ENCODE results near the gene NXPH2. TPM values are rescaled to one million over a fixed set of nuclear protein-coding genes. Genes with fewer than 3 reads are reported as not detected.

NXPH2 gene
- total and polyA plus RNA-seq, 7 experiments from 2014 or later: not detected

- peaks cover 0 to 9% (median 0%) of the 10 kb centered on the region in 5 donors for H3K27me3 Mint-ChIP-seq
- H3K4me1 Mint-ChIP-seq: no peaks in the 10 kb centered on the region
- no peaks in the 10 kb centered on the region for H3K36me3 Mint-ChIP-seq
- Histone ChIP-seq H3K27me3 (ENCODE audit: control insufficient read depth in 2 of 2, insufficient read depth in 2 of 2, low read length in 2 of 2) (no peaks in the 10 kb centered on the region), H3K27ac (ENCODE audit: low read depth, low read length) (no peak overlapping the region), H3K4me3 (ENCODE audit: low read length) (no peak overlapping the region), H3K4me1 (ENCODE audit: control insufficient read depth in 2 of 2, insufficient read depth in 2 of 2, low read length in 2 of 2) (no peaks in the 10 kb centered on the region), H3K9me3 (ENCODE audit: control insufficient read depth in 2 of 3, low read length in 3 of 3) (no peaks in the 10 kb centered on the region), H3K36me3 (ENCODE audit: control insufficient read depth in 2 of 3, insufficient read depth in 3 of 3, low read length in 3 of 3) (no peaks in the 10 kb centered on the region)
- peaks cover 0 to 3% (median 0%) of the 10 kb centered on the region in 11 donors for H3K9me3 Mint-ChIP-seq
- DNase-seq (no peak), ATAC-seq (no peak)
- intact Hi-C loops (cut with micrococcal nuclease): no loop called here
- ChIA-PET CTCF (no interaction called here), POLR2A (no interaction called here)
- no peak overlapping the region for H3K27ac Mint-ChIP-seq
- no peak overlapping the region for H3K4me3 Mint-ChIP-seq
These were observed 72.7 kb downstream of the NXPH2 start for GRCh38 chr2:138707392-138708074.

GRCh38 chr2:138703242-138703641 lies 76.9 kb downstream of the NXPH2 start:
- ATAC-seq (no peak), DNase-seq (no peak)
- H3K4me3 ChIP-seq (ENCODE audit: low read length): no peak overlapping the region
- intact Hi-C loops (cut with micrococcal nuclease): no loop called here
- no peaks in the 10 kb centered on the region for H3K27me3 ChIP-seq (ENCODE audit: control insufficient read depth in 2 of 2, insufficient read depth in 2 of 2, low read length in 2 of 2)
- Mint-ChIP-seq H3K27me3 (peaks cover 0 to 3% (median 0%) of the 10 kb centered on the region in 5 donors), H3K27ac (no peak overlapping the region), H3K36me3 (no peaks in the 10 kb centered on the region), H3K9me3 (no peaks in the 10 kb centered on the region), H3K4me3 (no peak overlapping the region), H3K4me1 (no peaks in the 10 kb centered on the region)
- CTCF ChIA-PET: no interaction called here
- H3K27ac ChIP-seq (ENCODE audit: low read depth, low read length): no peak overlapping the region
- POLR2A ChIA-PET: no interaction called here
- no peaks in the 10 kb centered on the region for H3K9me3 ChIP-seq (ENCODE audit: control insufficient read depth in 2 of 3, low read length in 3 of 3)
- no peaks in the 10 kb centered on the region for H3K4me1 ChIP-seq (ENCODE audit: control insufficient read depth in 2 of 2, insufficient read depth in 2 of 2, low read length in 2 of 2)
- no peaks in the 10 kb centered on the region for H3K36me3 ChIP-seq (ENCODE audit: control insufficient read depth in 2 of 3, insufficient read depth in 3 of 3, low read length in 3 of 3)

- ChIA-PET CTCF (no interaction called here), POLR2A (no interaction called here)
These were observed 79.5 kb downstream of the NXPH2 start for GRCh38 chr2:138700716-138701115.

GRCh38 chr2:138699421-138699820 lies 80.8 kb downstream of the NXPH2 start:
- ChIA-PET CTCF (no interaction called here), POLR2A (no interaction called here)
- Histone ChIP-seq H3K9me3 (ENCODE audit: control insufficient read depth in 2 of 3, low read length in 3 of 3) (no peaks in the 10 kb centered on the region), H3K36me3 (ENCODE audit: control insufficient read depth in 2 of 3, insufficient read depth in 3 of 3, low read length in 3 of 3) (no peaks in the 10 kb centered on the region), H3K4me3 (ENCODE audit: low read length) (no peak overlapping the region), H3K27me3 (ENCODE audit: control insufficient read depth in 2 of 2, insufficient read depth in 2 of 2, low read length in 2 of 2) (no peaks in the 10 kb centered on the region), H3K4me1 (ENCODE audit: control insufficient read depth in 2 of 2, insufficient read depth in 2 of 2, low read length in 2 of 2) (no peaks in the 10 kb centered on the region), H3K27ac (ENCODE audit: low read depth, low read length) (no peak overlapping the region)
- H3K27ac Mint-ChIP-seq: no peak overlapping the region
- no peaks in the 10 kb centered on the region for H3K4me1 Mint-ChIP-seq
- H3K36me3 Mint-ChIP-seq: no peaks in the 10 kb centered on the region
- H3K4me3 Mint-ChIP-seq: no peak overlapping the region
- DNase-seq (no peak), ATAC-seq (no peak)
- H3K27me3 Mint-ChIP-seq: peaks cover 0 to 4% (median 0%) of the 10 kb centered on the region in 5 donors
- intact Hi-C loops (cut with micrococcal nuclease): no loop called here
- peaks cover 0 to 2% (median 0%) of the 10 kb centered on the region in 11 donors for H3K9me3 Mint-ChIP-seq

More at GRCh38 chr2:138700716-138701115, 79.5 kb downstream of the NXPH2 start:
- Mint-ChIP-seq H3K36me3 (no peaks in the 10 kb centered on the region), H3K4me1 (no peaks in the 10 kb centered on the region), H3K4me3 (no peak overlapping the region), H3K27me3 (peaks cover 0 to 4% (median 0%) of the 10 kb centered on the region in 5 donors), H3K27ac (no peak overlapping the region), H3K9me3 (no peaks in the 10 kb centered on the region)
- no peaks in the 10 kb centered on the region for H3K4me1 ChIP-seq (ENCODE audit: control insufficient read depth in 2 of 2, insufficient read depth in 2 of 2, low read length in 2 of 2)
- H3K27ac ChIP-seq (ENCODE audit: low read depth, low read length): no peak overlapping the region
- intact Hi-C loops (cut with micrococcal nuclease): no loop called here
- no peak for DNase-seq
- no peaks in the 10 kb centered on the region for H3K27me3 ChIP-seq (ENCODE audit: control insufficient read depth in 2 of 2, insufficient read depth in 2 of 2, low read length in 2 of 2)
- no peaks in the 10 kb centered on the region for H3K36me3 ChIP-seq (ENCODE audit: control insufficient read depth in 2 of 3, insufficient read depth in 3 of 3, low read length in 3 of 3)
- no peak for ATAC-seq
- H3K4me3 ChIP-seq (ENCODE audit: low read length): no peak overlapping the region
- H3K9me3 ChIP-seq (ENCODE audit: control insufficient read depth in 2 of 3, low read length in 3 of 3): no peaks in the 10 kb centered on the region

- Mint-ChIP-seq H3K9me3 (peaks cover 0 to 2% (median 0%) of the 10 kb centered on the region in 11 donors), H3K27ac (no peak overlapping the region), H3K4me1 (no peaks in the 10 kb centered on the region), H3K27me3 (peaks cover 0 to 8% (median 0%) of the 10 kb centered on the region in 5 donors), H3K4me3 (no peak overlapping the region), H3K36me3 (no peaks in the 10 kb centered on the region)
- Histone ChIP-seq H3K4me3 (ENCODE audit: low read length) (no peak overlapping the region), H3K27me3 (ENCODE audit: control insufficient read depth in 2 of 2, insufficient read depth in 2 of 2, low read length in 2 of 2) (no peaks in the 10 kb centered on the region), H3K4me1 (ENCODE audit: control insufficient read depth in 2 of 2, insufficient read depth in 2 of 2, low read length in 2 of 2) (no peaks in the 10 kb centered on the region), H3K36me3 (ENCODE audit: control insufficient read depth in 2 of 3, insufficient read depth in 3 of 3, low read length in 3 of 3) (no peaks in the 10 kb centered on the region), H3K9me3 (ENCODE audit: control insufficient read depth in 2 of 3, low read length in 3 of 3) (no peaks in the 10 kb centered on the region), H3K27ac (ENCODE audit: low read depth, low read length) (no peak overlapping the region)
- ChIA-PET POLR2A (no interaction called here), CTCF (no interaction called here)
- DNase-seq: no peak
- no peak for ATAC-seq
- intact Hi-C loops (cut with micrococcal nuclease): no loop called here
These were observed 81.8 kb downstream of the NXPH2 start for GRCh38 chr2:138698428-138698827.

- ChIA-PET POLR2A (no interaction called here), CTCF (no interaction called here)
- no peaks in the 10 kb centered on the region for H3K27me3 ChIP-seq (ENCODE audit: control insufficient read depth in 2 of 2, insufficient read depth in 2 of 2, low read length in 2 of 2)
- H3K4me3 ChIP-seq (ENCODE audit: low read length): no peak overlapping the region
- ATAC-seq (no peak), DNase-seq (no peak)
- H3K36me3 ChIP-seq (ENCODE audit: control insufficient read depth in 2 of 3, insufficient read depth in 3 of 3, low read length in 3 of 3): no peaks in the 10 kb centered on the region
- no peaks in the 10 kb centered on the region for H3K4me1 ChIP-seq (ENCODE audit: control insufficient read depth in 2 of 2, insufficient read depth in 2 of 2, low read length in 2 of 2)
- no peaks in the 10 kb centered on the region for H3K9me3 ChIP-seq (ENCODE audit: control insufficient read depth in 2 of 3, low read length in 3 of 3)
- no peak overlapping the region for H3K27ac ChIP-seq (ENCODE audit: low read depth, low read length)
- intact Hi-C loops (cut with micrococcal nuclease): no loop called here
- Mint-ChIP-seq H3K27ac (no peak overlapping the region), H3K9me3 (peaks cover 0 to 6% (median 0%) of the 10 kb centered on the region in 11 donors), H3K27me3 (peaks cover 0 to 22% (median 5%) of the 10 kb centered on the region in 5 donors), H3K36me3 (no peaks in the 10 kb centered on the region), H3K4me1 (peaks cover 0 to 18% (median 9%) of the 10 kb centered on the region in 7 donors), H3K4me3 (no peak overlapping the region)
These were observed 88.5 kb downstream of the NXPH2 start for GRCh38 chr2:138691667-138692066.

- peak; percentile 74 for ATAC-seq
These were observed 90.5 kb downstream of the NXPH2 start for GRCh38 chr2:138689705-138690104.

More at GRCh38 chr2:138689705-138690104, 90.5 kb downstream of the NXPH2 start:
- ChIA-PET CTCF (no interaction called here), POLR2A (no interaction called here)
- Mint-ChIP-seq H3K36me3 (no peaks in the 10 kb centered on the region), H3K27me3 (peaks cover 0 to 22% (median 5%) of the 10 kb centered on the region in 5 donors), H3K27ac (no peak overlapping the region), H3K4me3 (peak overlapping the region in 3 of 10 donors; percentile 26 to 47 (median 41)), H3K9me3 (peaks cover 0 to 6% (median 0%) of the 10 kb centered on the region in 11 donors), H3K4me1 (peaks cover 0 to 18% (median 9%) of the 10 kb centered on the region in 7 donors)
- H3K27me3 ChIP-seq (ENCODE audit: control insufficient read depth in 2 of 2, insufficient read depth in 2 of 2, low read length in 2 of 2): no peaks in the 10 kb centered on the region
- no peak for DNase-seq
- H3K9me3 ChIP-seq (ENCODE audit: control insufficient read depth in 2 of 3, low read length in 3 of 3): no peaks in the 10 kb centered on the region
- intact Hi-C loops (cut with micrococcal nuclease): no loop called here
- no peak overlapping the region for H3K27ac ChIP-seq (ENCODE audit: low read depth, low read length)
- no peak overlapping the region for H3K4me3 ChIP-seq (ENCODE audit: low read length)
- no peaks in the 10 kb centered on the region for H3K4me1 ChIP-seq (ENCODE audit: control insufficient read depth in 2 of 2, insufficient read depth in 2 of 2, low read length in 2 of 2)
- H3K36me3 ChIP-seq (ENCODE audit: control insufficient read depth in 2 of 3, insufficient read depth in 3 of 3, low read length in 3 of 3): no peaks in the 10 kb centered on the region
